ENCODE results near the gene TBC1D2. TPM values are rescaled to one million over a fixed set of nuclear protein-coding genes. Genes with fewer than 3 reads are reported as not detected.
"Not testable (repeated sequence)": the region's sequence is repeated elsewhere in the genome, so short reads cannot be mapped to it uniquely, and the experiment has no call there.

TBC1D2 gene
- total RNA-seq, 1 donor from 2014 or later = 1.5 TPM

GRCh38 chr9:98287384-98287783 is 31.9 kb upstream of the TBC1D2 start:
- Mint-ChIP-seq H3K4me3 (ENCODE audit: low read depth) (no peak overlapping the region), H3K4me1 (ENCODE audit: low read depth) (no peaks in the 10 kb centered on the region), H3K27me3 (ENCODE audit: low read depth) (peaks cover 4% of the 10 kb centered on the region), H3K36me3 (ENCODE audit: low read depth) (no peaks in the 10 kb centered on the region), H3K27ac (no peak overlapping the region), H3K9me3 (no peaks in the 10 kb centered on the region)
- intact Hi-C loops (cut with micrococcal nuclease) = no loop called here
- no peak for DNase-seq (ENCODE audit: low spot score)

GRCh38 chr9:98285446-98285845 is 30.0 kb upstream of the TBC1D2 start:
- Mint-ChIP-seq H3K9me3 (no peaks in the 10 kb centered on the region), H3K27me3 (ENCODE audit: low read depth) (peaks cover 10% of the 10 kb centered on the region), H3K4me1 (ENCODE audit: low read depth) (no peaks in the 10 kb centered on the region), H3K4me3 (ENCODE audit: low read depth) (no peak overlapping the region), H3K27ac (no peak overlapping the region), H3K36me3 (ENCODE audit: low read depth) (no peaks in the 10 kb centered on the region)
- DNase-seq (ENCODE audit: low spot score) = no peak
- intact Hi-C loops (cut with micrococcal nuclease) = no loop called here

- H3K4me3 Mint-ChIP-seq (ENCODE audit: low read depth) = no peak overlapping the region
- DNase-seq (ENCODE audit: low spot score) = no peak
- intact Hi-C loops (cut with micrococcal nuclease) = no loop called here
- H3K9me3 Mint-ChIP-seq = no peaks in the 10 kb centered on the region
- no peak overlapping the region for H3K27ac Mint-ChIP-seq
- H3K4me1 Mint-ChIP-seq (ENCODE audit: low read depth) = no peaks in the 10 kb centered on the region
- H3K36me3 Mint-ChIP-seq (ENCODE audit: low read depth) = no peaks in the 10 kb centered on the region
- H3K27me3 Mint-ChIP-seq (ENCODE audit: low read depth) = peaks cover 10% of the 10 kb centered on the region
Measured at GRCh38 chr9:98284754-98285153, 29.3 kb upstream of the TBC1D2 start.

- intact Hi-C loops (cut with micrococcal nuclease); H3K27ac Mint-ChIP-seq: not testable (repeated sequence)
Measured at GRCh38 chr9:98283143-98283542, 27.7 kb upstream of the TBC1D2 start.

GRCh38 chr9:98281281-98281680 is 25.8 kb upstream of the TBC1D2 start:
- DNase-seq (ENCODE audit: low spot score) = no peak
- Mint-ChIP-seq H3K27me3 (ENCODE audit: low read depth) (peaks cover 22% of the 10 kb centered on the region), H3K27ac (no peak overlapping the region), H3K9me3 (no peaks in the 10 kb centered on the region), H3K4me3 (ENCODE audit: low read depth) (no peak overlapping the region), H3K36me3 (ENCODE audit: low read depth) (no peaks in the 10 kb centered on the region), H3K4me1 (ENCODE audit: low read depth) (no peaks in the 10 kb centered on the region)
- intact Hi-C loops (cut with micrococcal nuclease) = no loop called here

More at GRCh38 chr9:98283143-98283542, 27.7 kb upstream of the TBC1D2 start:
- not testable (repeated sequence) for H3K4me1 Mint-ChIP-seq (ENCODE audit: low read depth); H3K36me3 Mint-ChIP-seq (ENCODE audit: low read depth); H3K9me3 Mint-ChIP-seq; DNase-seq (ENCODE audit: low spot score); H3K4me3 Mint-ChIP-seq (ENCODE audit: low read depth)
- H3K27me3 Mint-ChIP-seq (ENCODE audit: low read depth) = peaks cover 16% of the 10 kb centered on the region

- Mint-ChIP-seq H3K4me1 (ENCODE audit: low read depth) (no peaks in the 10 kb centered on the region), H3K27ac (no peak overlapping the region), H3K9me3 (no peaks in the 10 kb centered on the region), H3K27me3 (ENCODE audit: low read depth) (peaks cover 22% of the 10 kb centered on the region), H3K36me3 (ENCODE audit: low read depth) (no peaks in the 10 kb centered on the region), H3K4me3 (ENCODE audit: low read depth) (no peak overlapping the region)
- intact Hi-C loops (cut with micrococcal nuclease) = no loop called here
- DNase-seq (ENCODE audit: low spot score) = no peak
Measured at GRCh38 chr9:98280574-98280973, 25.1 kb upstream of the TBC1D2 start.

- DNase-seq (ENCODE audit: low spot score) = no peak
- H3K4me3 Mint-ChIP-seq (ENCODE audit: low read depth) = no peak overlapping the region
- H3K27ac Mint-ChIP-seq = no peak overlapping the region
- H3K9me3 Mint-ChIP-seq = no peaks in the 10 kb centered on the region
- no peaks in the 10 kb centered on the region for H3K36me3 Mint-ChIP-seq (ENCODE audit: low read depth)
- H3K4me1 Mint-ChIP-seq (ENCODE audit: low read depth) = no peaks in the 10 kb centered on the region
- peaks cover 23% of the 10 kb centered on the region for H3K27me3 Mint-ChIP-seq (ENCODE audit: low read depth)
- intact Hi-C loops (cut with micrococcal nuclease) = no loop called here
Measured at GRCh38 chr9:98280162-98280561, 24.7 kb upstream of the TBC1D2 start.

GRCh38 chr9:98276907-98277469 is 21.5 kb upstream of the TBC1D2 start:
- H3K27ac Mint-ChIP-seq = no peak overlapping the region
- H3K9me3 Mint-ChIP-seq = no peaks in the 10 kb centered on the region
- H3K4me3 Mint-ChIP-seq (ENCODE audit: low read depth) = no peak overlapping the region
- no peak for DNase-seq (ENCODE audit: low spot score)
- no peaks in the 10 kb centered on the region for H3K36me3 Mint-ChIP-seq (ENCODE audit: low read depth)
- no peaks in the 10 kb centered on the region for H3K4me1 Mint-ChIP-seq (ENCODE audit: low read depth)
- H3K27me3 Mint-ChIP-seq (ENCODE audit: low read depth) = peaks cover 34% of the 10 kb centered on the region
- intact Hi-C loops (cut with micrococcal nuclease) = no loop called here

- no peaks in the 10 kb centered on the region for H3K36me3 Mint-ChIP-seq (ENCODE audit: low read depth)
- no peaks in the 10 kb centered on the region for H3K9me3 Mint-ChIP-seq
- H3K4me3 Mint-ChIP-seq (ENCODE audit: low read depth) = no peak overlapping the region
- H3K27ac Mint-ChIP-seq = no peak overlapping the region
- intact Hi-C loops (cut with micrococcal nuclease) = no loop called here
- H3K4me1 Mint-ChIP-seq (ENCODE audit: low read depth) = no peaks in the 10 kb centered on the region
- DNase-seq (ENCODE audit: low spot score) = no peak
- H3K27me3 Mint-ChIP-seq (ENCODE audit: low read depth) = peaks cover 39% of the 10 kb centered on the region
Measured at GRCh38 chr9:98275159-98275558, 19.7 kb upstream of the TBC1D2 start.

- H3K27me3 Mint-ChIP-seq (ENCODE audit: low read depth) = peaks cover 49% of the 10 kb centered on the region
- no peak overlapping the region for H3K4me3 Mint-ChIP-seq (ENCODE audit: low read depth)
- H3K27ac Mint-ChIP-seq = no peak overlapping the region
- intact Hi-C loops (cut with micrococcal nuclease) = no loop called here
- no peaks in the 10 kb centered on the region for H3K9me3 Mint-ChIP-seq
- H3K4me1 Mint-ChIP-seq (ENCODE audit: low read depth) = no peaks in the 10 kb centered on the region
- no peaks in the 10 kb centered on the region for H3K36me3 Mint-ChIP-seq (ENCODE audit: low read depth)
- no peak for DNase-seq (ENCODE audit: low spot score)
Measured at GRCh38 chr9:98272083-98272482, 16.6 kb upstream of the TBC1D2 start.

GRCh38 chr9:98271479-98271878 is 16.0 kb upstream of the TBC1D2 start:
- H3K9me3 Mint-ChIP-seq = no peaks in the 10 kb centered on the region
- no peaks in the 10 kb centered on the region for H3K36me3 Mint-ChIP-seq (ENCODE audit: low read depth)
- intact Hi-C loops (cut with micrococcal nuclease) = no loop called here
- no peaks in the 10 kb centered on the region for H3K4me1 Mint-ChIP-seq (ENCODE audit: low read depth)
- H3K27me3 Mint-ChIP-seq (ENCODE audit: low read depth) = peaks cover 47% of the 10 kb centered on the region
- no peak for DNase-seq (ENCODE audit: low spot score)
- H3K27ac Mint-ChIP-seq = no peak overlapping the region
- no peak overlapping the region for H3K4me3 Mint-ChIP-seq (ENCODE audit: low read depth)

GRCh38 chr9:98270284-98270683 is 14.8 kb upstream of the TBC1D2 start:
- H3K4me1 Mint-ChIP-seq (ENCODE audit: low read depth); H3K9me3 Mint-ChIP-seq; H3K27ac Mint-ChIP-seq; H3K36me3 Mint-ChIP-seq (ENCODE audit: low read depth); intact Hi-C loops (cut with micrococcal nuclease); H3K4me3 Mint-ChIP-seq (ENCODE audit: low read depth); DNase-seq (ENCODE audit: low spot score): not testable (repeated sequence)
- H3K27me3 Mint-ChIP-seq (ENCODE audit: low read depth) = peaks cover 52% of the 10 kb centered on the region

- H3K27ac Mint-ChIP-seq; intact Hi-C loops (cut with micrococcal nuclease); H3K4me3 Mint-ChIP-seq (ENCODE audit: low read depth); H3K9me3 Mint-ChIP-seq; DNase-seq (ENCODE audit: low spot score); H3K4me1 Mint-ChIP-seq (ENCODE audit: low read depth); H3K36me3 Mint-ChIP-seq (ENCODE audit: low read depth): not testable (repeated sequence)
- H3K27me3 Mint-ChIP-seq (ENCODE audit: low read depth) = peaks cover 49% of the 10 kb centered on the region
Measured at GRCh38 chr9:98269652-98270051, 14.2 kb upstream of the TBC1D2 start.

GRCh38 chr9:98267556-98267955 is 12.1 kb upstream of the TBC1D2 start:
- H3K36me3 Mint-ChIP-seq (ENCODE audit: low read depth); H3K9me3 Mint-ChIP-seq; H3K4me3 Mint-ChIP-seq (ENCODE audit: low read depth); intact Hi-C loops (cut with micrococcal nuclease); H3K27ac Mint-ChIP-seq; H3K4me1 Mint-ChIP-seq (ENCODE audit: low read depth); DNase-seq (ENCODE audit: low spot score): not testable (repeated sequence)
- H3K27me3 Mint-ChIP-seq (ENCODE audit: low read depth) = peaks cover 46% of the 10 kb centered on the region

Data from activated T-helper 2 cell treated with anti-CD3 and anti-CD28 coated beads, Interferon-gamma antibody, Interleukin-2, Interleukin-4, amounts not matched to agents 10 μg/mL and 5 μg/mL and 100 μg/mL, durations not matched to agents 14 hours and 24 hours and 36 hours (primary cell).